HG02678 (cell line): Measurements from ENCODE around the gene OPRM1.
"Not testable (repeated sequence)": the region's sequence is repeated elsewhere in the genome, so short reads cannot be mapped to it uniquely, and the experiment has no call there.

Source experiments
- ATAC-seq: cut with Tn5 transposase; IDR thresholded peaks from one replicate; pipeline ENCODE4 v1.9.1; 2021; ENCODE audit warnings: mild to moderate bottlenecking, moderate library complexity; ENCODE audit not compliant: unreplicated experiment

Gene OPRM1

GRCh38 chr6:154201688-154202087 is 162.6 kb downstream of the OPRM1 start:
- ATAC-seq, result not testable (repeated sequence)

GRCh38 chr6:154202339-154202738 is 163.3 kb downstream of the OPRM1 start:
- ATAC-seq, result no peak

DNA sequence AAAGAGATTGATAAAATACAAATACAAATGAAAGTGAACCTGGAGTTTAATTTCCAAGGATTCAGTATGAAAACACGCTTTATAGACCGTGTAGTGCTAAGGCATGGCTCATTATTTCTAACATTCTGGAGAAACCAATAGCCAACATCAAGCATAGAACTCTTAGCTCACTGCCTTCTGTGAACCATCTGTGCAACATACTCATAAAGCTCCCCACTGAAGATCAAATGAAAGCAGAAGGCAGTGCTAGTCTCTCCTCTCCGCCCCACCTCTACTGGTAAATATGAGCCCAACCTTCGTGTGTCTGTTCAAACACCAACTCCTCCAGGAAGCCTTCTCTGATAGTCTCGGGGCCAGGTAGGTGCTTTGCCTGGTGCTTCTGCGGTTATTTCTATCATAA is 163.9 kb downstream of the OPRM1 start:
- ATAC-seq, result no peak

- no peak for ATAC-seq
Observed at GRCh38 chr6:154206141-154206540, 167.1 kb downstream of the OPRM1 start.

DNA sequence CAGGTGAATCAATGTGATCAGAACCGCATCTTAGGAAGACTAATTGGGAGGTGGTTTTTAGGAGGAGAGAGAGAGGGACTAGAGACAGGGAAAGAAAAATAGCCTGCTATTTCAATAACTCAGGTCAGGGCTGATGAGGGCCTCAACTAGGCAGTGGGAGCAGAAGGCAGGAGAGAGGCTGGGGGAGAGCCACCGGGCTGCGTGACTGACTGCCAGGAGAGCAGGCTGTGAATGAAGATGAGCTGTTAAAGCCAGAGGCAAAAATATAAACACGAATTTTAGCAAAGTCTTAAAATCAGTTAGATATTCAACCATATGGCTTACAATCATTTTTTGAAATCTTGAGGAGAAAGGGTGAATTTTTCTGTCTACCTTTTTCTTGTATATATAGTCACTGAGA is 168.0 kb downstream of the OPRM1 start:
- ATAC-seq, result no peak

- ATAC-seq, result no peak
Observed at GRCh38 chr6:154209555-154209954, 170.5 kb downstream of the OPRM1 start.

DNA sequence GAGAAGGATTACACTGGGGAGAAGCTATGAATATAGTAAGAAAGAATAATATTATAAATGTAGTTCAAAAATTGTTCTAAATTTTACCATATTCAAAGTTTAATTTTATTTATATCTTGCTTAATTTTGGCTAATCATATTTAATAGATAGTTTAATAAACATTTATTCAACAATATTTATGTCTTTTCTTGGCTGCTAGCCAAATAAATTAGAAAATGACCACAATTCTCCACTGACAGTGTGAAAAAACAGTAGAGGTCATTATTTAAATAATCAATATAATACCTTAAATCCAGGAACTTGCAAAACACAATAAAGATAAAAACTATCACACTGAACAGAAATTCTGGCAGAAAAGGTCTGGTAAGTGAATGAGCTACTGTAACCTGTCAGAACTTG is 171.6 kb downstream of the OPRM1 start:
- no peak for ATAC-seq

DNA sequence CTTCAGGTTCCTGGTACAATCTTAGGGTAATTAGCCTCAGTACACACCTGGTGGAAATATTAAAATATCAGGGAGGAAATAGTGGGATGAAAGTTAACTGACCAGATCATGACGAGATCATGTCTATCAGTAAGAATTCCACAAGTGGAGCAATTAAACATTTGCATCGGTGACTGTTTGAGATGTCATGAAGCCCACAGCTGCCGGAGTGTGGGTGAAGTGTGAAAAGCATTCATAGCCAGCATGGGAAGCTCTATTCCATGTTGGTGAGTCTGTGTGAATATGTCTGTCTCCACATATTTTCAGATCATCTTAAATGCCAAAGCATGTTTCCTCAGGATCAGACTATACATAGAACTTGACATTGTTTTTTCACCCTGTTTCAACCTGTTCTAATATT is 174.7 kb downstream of the OPRM1 start:
- no peak for ATAC-seq

GRCh38 chr6:154218301-154218700 is 179.3 kb downstream of the OPRM1 start:
- ATAC-seq, result no peak

DNA sequence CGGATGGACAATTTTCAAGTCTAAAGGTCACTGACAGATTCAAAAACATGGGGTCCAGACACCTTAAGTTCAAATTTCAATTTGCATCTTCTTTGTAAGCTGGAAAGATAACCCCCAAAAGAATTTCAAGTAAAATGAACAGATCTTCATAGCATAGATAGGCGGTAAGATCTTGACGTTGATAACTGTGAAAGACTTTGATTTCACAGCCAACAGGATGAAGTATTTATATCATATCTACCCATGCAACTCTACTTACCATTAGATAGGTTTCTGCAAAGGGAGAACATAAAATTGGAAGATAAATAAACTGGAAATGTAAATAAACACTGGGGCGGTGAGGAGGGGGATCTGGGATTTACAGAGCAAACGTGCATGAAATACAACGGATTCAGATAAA is 179.7 kb downstream of the OPRM1 start:
- ATAC-seq, result no peak

DNA sequence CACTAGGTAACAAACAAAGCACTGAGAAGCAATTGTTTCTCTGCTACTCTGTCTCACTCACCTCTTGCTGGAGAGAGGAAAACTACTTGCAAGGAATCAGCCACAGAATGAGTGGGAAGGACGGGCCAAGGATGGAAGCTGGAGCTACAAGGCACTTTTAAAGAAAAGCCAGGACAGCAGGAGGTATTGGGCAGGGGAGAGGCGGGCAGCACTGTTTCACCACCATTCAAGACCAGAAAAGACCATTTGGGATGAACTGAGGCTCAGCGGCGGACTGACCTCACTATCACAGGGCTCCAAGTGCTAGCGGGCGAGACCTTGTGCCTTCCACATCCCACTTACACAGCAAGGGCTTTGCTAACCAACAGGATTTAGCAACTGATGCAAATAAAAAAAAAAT is 180.2 kb downstream of the OPRM1 start:
- ATAC-seq, result no peak

DNA sequence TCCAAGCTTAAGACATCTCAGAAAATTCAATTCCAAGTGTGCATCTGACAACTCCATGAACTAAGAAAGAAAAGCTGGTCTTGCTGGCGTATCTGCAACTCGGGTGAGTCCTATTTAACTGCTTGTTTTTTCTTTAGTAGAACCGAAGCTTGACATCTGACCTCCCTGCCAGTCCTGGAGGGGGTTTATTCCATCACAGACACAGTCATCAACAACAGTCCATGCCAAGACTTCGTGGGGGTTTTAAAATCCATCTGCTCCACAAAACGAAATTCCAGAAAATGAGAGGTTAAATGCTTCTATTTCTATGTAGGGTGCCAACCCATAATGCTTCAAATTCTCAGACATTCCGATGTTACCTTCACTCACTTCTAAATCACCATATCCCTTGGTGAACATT is 183.7 kb downstream of the OPRM1 start:
- no peak for ATAC-seq

DNA sequence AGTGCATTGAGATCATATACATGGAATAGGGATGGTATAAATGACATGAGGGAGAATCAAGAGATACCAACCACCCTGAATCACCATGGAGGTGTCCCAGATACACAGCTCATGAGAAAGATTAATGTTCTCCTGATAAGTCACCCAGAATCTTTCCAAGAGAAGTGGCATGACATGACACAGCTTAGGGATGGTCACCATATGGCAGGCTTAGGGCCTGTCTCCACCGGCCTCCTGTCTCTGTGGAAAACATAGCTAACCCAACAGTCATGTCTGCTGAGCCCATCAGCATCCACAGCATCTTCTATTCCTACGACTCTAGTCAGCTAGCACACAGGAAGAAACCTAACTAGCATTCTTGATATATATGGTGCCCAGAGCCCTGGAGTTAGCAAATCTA is 184.3 kb downstream of the OPRM1 start:
- no peak for ATAC-seq

- ATAC-seq, result no peak
Observed at GRCh38 chr6:154226461-154226860, 187.4 kb downstream of the OPRM1 start.

DNA sequence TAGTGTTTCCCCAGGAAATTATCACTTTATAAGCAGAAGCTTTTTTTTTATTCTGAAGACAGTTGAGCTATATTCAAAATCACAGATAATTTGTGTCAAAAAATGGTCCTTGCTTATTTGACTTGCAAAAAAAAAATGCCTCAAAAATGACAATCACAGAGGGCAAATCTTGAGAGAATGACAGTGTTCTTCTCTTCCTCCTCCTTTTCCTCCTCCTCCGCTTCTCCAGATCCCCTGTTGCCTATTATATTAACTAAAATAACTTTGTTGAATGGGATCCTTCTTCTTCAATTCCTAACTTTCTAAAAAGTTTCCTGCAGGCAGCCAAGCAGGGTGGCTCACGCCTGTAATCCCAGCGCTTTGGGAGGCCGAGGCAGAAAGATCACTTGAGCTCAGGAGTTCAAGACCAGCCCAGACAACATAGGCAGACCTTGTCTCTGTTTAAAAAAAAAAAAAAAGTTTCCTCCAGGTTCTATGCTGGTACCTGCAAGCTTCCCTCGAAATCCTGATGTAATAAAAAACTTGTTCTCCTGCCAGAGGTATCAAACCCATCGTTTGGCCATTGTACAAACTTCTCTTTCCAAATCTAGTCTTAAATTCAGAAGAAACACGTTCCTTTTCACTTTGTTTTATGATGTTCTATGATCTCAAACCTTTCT is 189.0 kb downstream of the OPRM1 start:
- ATAC-seq, result no peak

- ATAC-seq, result no peak
Observed at GRCh38 chr6:154228521-154228905, 189.5 kb downstream of the OPRM1 start.

GRCh38 chr6:154229786-154230185 is 190.7 kb downstream of the OPRM1 start:
- ATAC-seq, result peak; percentile 73

GRCh38 chr6:154230393-154230792 is 191.4 kb downstream of the OPRM1 start:
- ATAC-seq, result no peak

DNA sequence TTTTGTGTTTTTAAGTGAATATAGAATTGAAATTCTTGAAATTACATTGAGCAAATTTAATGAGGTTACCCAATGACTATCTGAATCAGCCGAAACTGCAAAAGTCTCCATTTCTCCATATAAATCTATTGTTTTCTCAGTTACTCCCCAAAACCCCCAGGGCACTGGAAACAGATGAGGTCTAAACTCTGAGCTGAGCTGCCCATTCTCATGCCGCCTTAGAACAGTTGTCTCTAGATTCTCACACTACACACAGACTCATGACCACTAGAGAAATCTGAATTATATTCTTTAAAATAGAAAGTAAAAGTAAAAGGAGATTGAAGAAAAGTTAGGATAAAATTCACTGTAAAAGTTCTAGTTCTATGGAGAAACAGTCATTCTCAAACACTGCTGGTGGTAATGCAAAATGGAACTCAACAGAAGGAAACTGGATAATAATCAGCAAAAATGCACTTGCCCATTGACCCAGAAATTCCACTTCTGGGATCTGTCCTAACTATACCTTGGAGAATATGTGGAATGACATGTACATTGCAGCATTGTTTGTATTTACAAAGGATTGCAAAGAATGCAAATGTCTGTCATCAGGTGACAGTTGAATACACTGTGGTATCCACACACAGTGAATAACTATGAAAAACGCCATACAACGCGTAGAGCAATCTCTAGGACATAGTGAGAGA is 192.0 kb downstream of the OPRM1 start:
- ATAC-seq, result no peak

DNA sequence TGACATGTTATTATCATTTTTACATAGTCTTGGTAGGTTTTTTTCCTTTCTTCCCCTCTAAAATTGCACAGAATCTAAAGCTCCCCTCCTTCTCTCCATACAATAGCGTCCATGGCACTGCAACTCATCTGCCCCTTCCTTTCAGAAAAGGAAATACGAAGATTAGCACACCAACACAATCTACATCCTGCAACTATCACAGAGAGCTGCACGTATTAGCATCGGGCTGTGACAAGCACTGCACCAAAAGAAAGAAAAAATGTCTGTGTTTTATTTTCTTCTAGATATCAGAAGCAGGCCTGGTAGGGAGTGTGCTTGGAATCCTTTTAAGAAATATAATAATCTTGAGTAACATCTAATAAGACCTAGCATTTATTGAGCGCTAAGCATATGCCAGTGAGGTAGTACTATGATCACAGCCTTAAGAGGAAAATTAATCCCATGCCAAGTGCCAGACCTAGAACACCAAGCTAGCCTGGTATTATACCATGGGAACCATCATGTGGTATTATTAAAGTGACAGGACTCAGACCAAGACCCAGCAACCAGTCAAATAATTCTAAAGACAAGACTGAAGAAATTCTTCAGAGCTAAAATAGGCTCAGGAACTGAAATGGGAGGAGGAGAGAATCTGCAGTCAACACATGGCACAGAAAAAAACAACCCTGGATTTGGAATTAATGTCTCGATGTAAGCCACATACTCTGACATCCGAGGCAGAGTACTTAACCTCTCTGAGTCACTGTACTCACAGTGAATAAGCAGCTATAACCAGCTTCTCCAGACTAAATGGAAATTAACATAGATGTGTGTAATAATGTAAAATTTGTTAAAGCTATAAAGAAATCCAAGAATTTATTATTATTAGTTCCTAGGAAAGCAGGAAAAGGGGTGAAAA is 193.2 kb downstream of the OPRM1 start:
- ATAC-seq, result no peak

- ATAC-seq, result no peak
Observed at GRCh38 chr6:154233383-154233782, 194.3 kb downstream of the OPRM1 start.
